GM12892 (cell line): ENCODE data around the gene POLR2H.

Source experiments
- POLR2A ChIP-seq: IDR thresholded peaks from 2 replicates; pipeline ENCODE4 v1.6.1; 2011; ENCODE audit warnings: low read depth, low read length, control low read depth
- POLR2AphosphoS5 ChIP-seq: IDR thresholded peaks from 2 replicates; pipeline ENCODE4 v1.6.1; 2011; ENCODE audit warnings: low read depth, low read length, control low read depth
- TAF1 ChIP-seq: IDR thresholded peaks from 2 replicates; pipeline ENCODE4 v1.6.1; 2011; ENCODE audit warnings: low read depth, mild to moderate bottlenecking, control low read depth, low read length, borderline replicate concordance

GRCh38 chr3:184337399-184337714, 24.2 kb upstream of the POLR2H start, which contains the start of gene FAM131A:
- TF ChIP-seq POLR2A (no peak), TAF1 (no peak), POLR2AphosphoS5 (no peak)
